H1 (cell line): ENCODE measurements around the gene ARHGAP18. TPM values are rescaled to one million over a fixed set of nuclear protein-coding genes. Genes with fewer than 3 reads are reported as not detected.

ENCODE experiments used
- CTCF ChIA-PET: fragments of 300-600 bp; sonication (Branson Sonifier 250); formaldehyde crosslinking; loops from one replicate; lab custom pipeline; 2021; ENCODE audit not compliant: partially characterized antibody; lab: Charles Lee
- POLR2A ChIA-PET: fragments of 300-600 bp; sonication (Branson Sonifier 250); formaldehyde crosslinking; loops from one replicate; lab custom pipeline; 2021; ENCODE audit warnings: inconsistent platforms; ENCODE audit not compliant: partially characterized antibody; lab: Charles Lee
- DNase-seq, 2 experiments: peaks; one replicate each; pipeline versions ENCODE4 v3.0.0 to v3.0.0-alpha.2; 2010 to 2022; ENCODE audit warnings: low spot score in 2 of 2, low read depth in 1 of 2, mixed read lengths in 1 of 2
- FAIRE-seq: peaks from 2 replicates; lab custom pipeline; 2011; peaks lifted over from hg19 to GRCh38; lab: Jason Lieb, UNC
- H2AFZ ChIP-seq: 2 replicates; pipeline ENCODE4 v1.8.1; 2012; ENCODE audit warnings: low read length, inconsistent platforms
- H2AK5ac ChIP-seq: 2 replicates; pipeline ENCODE4 v1.6.1; 2013; ENCODE audit warnings: low read depth, low read length
- H2BK120ac ChIP-seq: replicated peaks from 2 replicates; pipeline ENCODE3; 2013; ENCODE audit warnings: low read depth, low read length, inconsistent platforms
- H2BK12ac ChIP-seq: 2 replicates; pipeline ENCODE4 v1.6.1; 2013; ENCODE audit warnings: low read depth, low read length
- H2BK15ac ChIP-seq: 2 replicates; pipeline ENCODE4 v1.6.1; 2013; ENCODE audit warnings: low read length
- H2BK20ac ChIP-seq: 2 replicates; pipeline ENCODE4 v1.6.1; 2013; ENCODE audit warnings: low read length
- H2BK5ac ChIP-seq: 2 replicates; pipeline ENCODE4 v1.6.1; 2013; ENCODE audit warnings: low read depth, low read length
- H3K14ac ChIP-seq: 2 replicates; pipeline ENCODE4 v1.6.1; 2013; ENCODE audit warnings: inconsistent platforms; ENCODE audit not compliant: insufficient read length
- H3K18ac ChIP-seq: 2 replicates; pipeline ENCODE4 v1.6.1; 2013; ENCODE audit warnings: low read length; ENCODE audit errors: extremely low read depth
- H3K23ac ChIP-seq: 2 replicates; pipeline ENCODE4 v1.6.1; 2013; ENCODE audit warnings: inconsistent platforms; ENCODE audit not compliant: insufficient read length
- H3K23me2 ChIP-seq: 2 replicates; pipeline ENCODE4 v1.6.1; 2013; ENCODE audit warnings: low read depth, low read length
- H3K27ac ChIP-seq: 2 replicates; pipeline ENCODE4 v1.6.1; 2011; ENCODE audit warnings: low read depth, low read length, inconsistent platforms
- H3K27me3 ChIP-seq, 4 experiments: replicated peaks in 1 of 4; 1 replicate in 1 of 4; 2 replicates in 3 of 4; pipeline versions ENCODE4 v1.6.1 to v1.8.1; 2011 to 2013; ENCODE audit warnings: low read length in 3 of 4, mild to moderate bottlenecking in 3 of 4, inconsistent platforms in 2 of 4, mixed read lengths in 2 of 4, moderate library complexity in 1 of 4; ENCODE audit not compliant: control insufficient read depth in 3 of 4, insufficient read depth in 3 of 4; ENCODE audit errors: extremely low read depth in 1 of 4
- H3K36me3 ChIP-seq, 4 experiments: 2 replicates each; pipeline versions ENCODE4 v1.6.1 to v1.8.1; 2011 to 2013; ENCODE audit warnings: mild to moderate bottlenecking in 4 of 4, low read length in 3 of 4, moderate library complexity in 2 of 4, control low read depth in 1 of 4, inconsistent platforms in 1 of 4; ENCODE audit not compliant: insufficient read depth in 4 of 4, control insufficient read depth in 2 of 4
- H3K4ac ChIP-seq: replicated peaks from 2 replicates; pipeline ENCODE3; 2013; ENCODE audit warnings: low read length, low read depth, mixed read lengths, inconsistent platforms; ENCODE audit not compliant: insufficient read length
- H3K4me1 ChIP-seq, 4 experiments: replicated peaks in 1 of 4; 1 replicate in 1 of 4; 2 replicates in 3 of 4; pipeline versions ENCODE4 v1.6.1 to v1.8.1; 2011 to 2013; ENCODE audit warnings: low read length in 3 of 4, inconsistent platforms in 2 of 4, mixed read lengths in 1 of 4; ENCODE audit not compliant: insufficient read depth in 4 of 4, control insufficient read depth in 3 of 4
- H3K4me2 ChIP-seq, 2 experiments: 2 replicates each; pipeline versions ENCODE4 v1.6.1 to v1.8.1; 2011 to 2013; ENCODE audit warnings: low read depth in 2 of 2, low read length in 2 of 2, control low read depth in 1 of 2, inconsistent platforms in 1 of 2, mild to moderate bottlenecking in 1 of 2; ENCODE audit not compliant: insufficient read depth in 1 of 2
- H3K4me3 ChIP-seq, 4 experiments: fragments of 200-600, 300-600 bp in 1 of 4; sonication (generic), shearing (Covaris generic), sonication (Bioruptor Twin) in 1 of 4; 2 replicates each; pipeline versions ENCODE4 v1.5.1 to v1.8.1; 2011 to 2016; ENCODE audit warnings: low read length in 4 of 4, low read depth in 3 of 4, control low read depth in 2 of 4, inconsistent platforms in 2 of 4, mild to moderate bottlenecking in 2 of 4, mixed read lengths in 1 of 4, moderate library complexity in 1 of 4; ENCODE audit not compliant: insufficient read depth in 2 of 4; ENCODE audit errors: extremely low read depth in 1 of 4
- H3K56ac ChIP-seq: replicated peaks from 2 replicates; pipeline ENCODE3; 2013; ENCODE audit warnings: low read depth, mild to moderate bottlenecking, mixed read lengths, low read length, inconsistent platforms; ENCODE audit not compliant: insufficient read length
- H3K79me1 ChIP-seq: 2 replicates; pipeline ENCODE4 v1.6.1; 2013; ENCODE audit warnings: low read depth, low read length, control low read depth
- H3K79me2 ChIP-seq, 2 experiments: 2 replicates each; pipeline versions ENCODE4 v1.6.1 to v1.8.1; 2012 to 2013; ENCODE audit warnings: low read length in 2 of 2, mild to moderate bottlenecking in 2 of 2, inconsistent platforms in 1 of 2; ENCODE audit not compliant: insufficient read depth in 2 of 2, control insufficient read depth in 1 of 2
- H3K9ac ChIP-seq, 4 experiments: replicated peaks in 1 of 4; 1 replicate in 1 of 4; 2 replicates in 3 of 4; pipeline versions ENCODE4 v1.6.1 to v1.8.1; 2011 to 2013; ENCODE audit warnings: low read depth in 3 of 4, low read length in 3 of 4, control low read depth in 2 of 4, mild to moderate bottlenecking in 2 of 4, moderate library complexity in 2 of 4, inconsistent platforms in 1 of 4; ENCODE audit errors: extremely low read depth in 1 of 4
- H3K9me3 ChIP-seq, 2 experiments: 2 replicates each; pipeline versions ENCODE4 v1.6.1 to v1.8.1; 2012 to 2013; ENCODE audit warnings: mild to moderate bottlenecking in 2 of 2, moderate library complexity in 2 of 2, control low read depth in 1 of 2, inconsistent platforms in 1 of 2, low read depth in 1 of 2, low read length in 1 of 2, mixed read lengths in 1 of 2; ENCODE audit not compliant: insufficient read depth in 2 of 2
- H4K20me1 ChIP-seq, 2 experiments: replicated peaks in 1 of 2; 2 replicates each; pipeline versions ENCODE3 to v1.8.1; 2011 to 2013; ENCODE audit warnings: inconsistent platforms in 2 of 2, low read length in 2 of 2, mild to moderate bottlenecking in 1 of 2; ENCODE audit not compliant: insufficient read depth in 2 of 2, control insufficient read depth in 1 of 2
- H4K5ac ChIP-seq: 2 replicates; pipeline ENCODE4 v1.6.1; 2013; ENCODE audit warnings: low read length, low read depth, mixed read lengths, inconsistent platforms; ENCODE audit not compliant: insufficient read length
- H4K8ac ChIP-seq: 2 replicates; pipeline ENCODE4 v1.8.0; 2013; ENCODE audit warnings: mild to moderate bottlenecking, moderate library complexity, low read length, inconsistent platforms; ENCODE audit not compliant: insufficient read depth; ENCODE audit errors: extremely low read depth
- H4K91ac ChIP-seq: replicated peaks from 2 replicates; pipeline ENCODE3; 2013; ENCODE audit warnings: low read length, mixed read lengths, inconsistent platforms; ENCODE audit not compliant: insufficient read length
- ATF2 ChIP-seq: IDR thresholded peaks from 2 replicates; pipeline ENCODE4 v1.6.1; 2012; ENCODE audit warnings: low read length, inconsistent platforms
- MAFK ChIP-seq: IDR thresholded peaks from 2 replicates; pipeline ENCODE4 v1.6.1; 2012; ENCODE audit warnings: low read depth, mild to moderate bottlenecking, improper control_type of control experiment, low read length
- MAX ChIP-seq: IDR thresholded peaks from 2 replicates; pipeline ENCODE4 v1.6.1; 2012; ENCODE audit warnings: inconsistent platforms
- NRF1 ChIP-seq: IDR thresholded peaks from 2 replicates; pipeline ENCODE4 v1.6.1; 2011; ENCODE audit warnings: mild to moderate bottlenecking, low read depth, low read length, improper control_type of control experiment
- POU5F1 ChIP-seq: IDR thresholded peaks from 2 replicates; pipeline ENCODE4 v1.6.1; 2011; ENCODE audit warnings: low read depth, mild to moderate bottlenecking, low read length, moderate library complexity
- RAD21 ChIP-seq, 2 experiments: IDR thresholded peaks in 1 of 2; conservative IDR thresholded peaks in 1 of 2; 2 replicates each; pipeline ENCODE4 v1.6.1; 2011; ENCODE audit warnings: low read depth in 2 of 2, low read length in 2 of 2, improper control_type of control experiment in 1 of 2, inconsistent platforms in 1 of 2, mild to moderate bottlenecking in 1 of 2, moderate library complexity in 1 of 2
- SIRT6 ChIP-seq: IDR thresholded peaks from one replicate; pipeline ENCODE4 v1.7.1; 2012; ENCODE audit warnings: low read length, inconsistent platforms
- TAF7 ChIP-seq: optimal IDR thresholded peaks from 2 replicates; pipeline ENCODE3; 2011; ENCODE audit warnings: low read depth, mild to moderate bottlenecking, inconsistent platforms, low read length, moderate library complexity, borderline replicate concordance
- ZNF274 ChIP-seq: IDR thresholded peaks from 2 replicates; pipeline ENCODE4 v1.7.0; 2012; ENCODE audit warnings: low read length, borderline replicate concordance; ENCODE audit errors: extremely low read depth
- WGBS, 2 experiments: shearing (Covaris generic) in 1 of 2; methylation state at CpG; one replicate each; pipeline versions ENCODE4 v1.1.6 to v1.1.7; 2013 to 2015; ENCODE audit warnings: low lambda C conversion rate in 2 of 2, mixed read lengths in 2 of 2, inconsistent platforms in 1 of 2, low coverage in 1 of 2, missing lambda C conversion rate in 1 of 2; ENCODE audit not compliant: insufficient replicate concordance in 2 of 2, insufficient coverage in 1 of 2, insufficient read length in 1 of 2; ENCODE audit errors: extremely low coverage in 1 of 2, missing lambda C conversion rate in 1 of 2; 5-methylcytosine and 5-hydroxymethylcytosine counted together
- polyA plus RNA-seq, 7 experiments: library from polyadenylated mRNA; depleted of rRNA in 3 of 7; stranded (reverse) in 5 of 7; unstranded in 2 of 7; fragments of >200 nt in 5 of 7; fragments of 200-250 nt in 2 of 7; gene quantifications; 1 replicate in 5 of 7; 2 replicates in 1 of 7; 4 replicates in 1 of 7; pipeline versions ENCODE4 v1.2.1 to v1.2.3, GENCODE V29; 2011 to 2013; ENCODE audit warnings: missing spikeins in 2 of 7, mixed read lengths in 2 of 7
- total RNA-seq: library from RNA; stranded (reverse); fragmentation: NEBNext Ultra II Directional; extraction: Animal tissue kit (Norgen Biotek cat#: 25700); gene quantifications from 2 replicates; pipeline ENCODE4 v1.2.1, GENCODE V29; 2021

Gene ARHGAP18
- total and polyA plus RNA-seq, 2 of the 8 experiments (the other 6 are each of a cell fraction or from before 2014, with no cell fraction given): 0.83 to 4.5 TPM

GRCh38 chr6:129555206-129555832 lies 154.7 kb downstream of the ARHGAP18 start:
- H3K56ac ChIP-seq: no peak overlapping the region
- no peaks in the 10 kb centered on the region for H3K23me2 ChIP-seq
- H3K4ac ChIP-seq: no peak overlapping the region
- DNase-seq (no peak), FAIRE-seq (no peak)
- no peaks in the 10 kb centered on the region for H3K79me1 ChIP-seq
- no peaks in the 10 kb centered on the region for H3K27me3 ChIP-seq
- no peak overlapping the region for H2BK5ac ChIP-seq
- ChIA-PET POLR2A (no interaction called here), CTCF (interaction anchor here (0.5 to 5.0 kb wide), 8 partner anchors 9 to 505 kb away, joined by 3 to 43 read pairs (median 6); no protein-coding TSS in a partner anchor)
- no peak overlapping the region for H2AK5ac ChIP-seq
- peak; percentile 35 to 36; a peak in 3 of 4 replicates for TF ChIP-seq RAD21 (IDR thresholded peaks at IDR 0.05 in 1 of 2, conservative IDR thresholded peaks at IDR 0.05 in 1 of 2; ENCODE audit: low read depth in 2 of 2, low read length in 2 of 2)
- no peak for TF ChIP-seq NRF1
- no peak for TF ChIP-seq ATF2
- no peak for TF ChIP-seq POU5F1
- no peak for TF ChIP-seq TAF7
- TF ChIP-seq SIRT6: no peak
- no peak for TF ChIP-seq ZNF274
- no peak for TF ChIP-seq MAFK
- no peak for TF ChIP-seq MAX
- no peak overlapping the region for H3K9ac ChIP-seq
- H3K4me2 ChIP-seq: no peak overlapping the region
- 85% methylated on average over 5 of the region's 5 CpGs; no CpG with 5 or more reads in 1 of the 2 experiments for WGBS, 2 experiments
- 0 out of 2 replicates have a peak overlapping the region, but pooled peaks have one; percentile 42 for H2AFZ ChIP-seq
- no peak overlapping the region for H4K5ac ChIP-seq
- no peaks in the 10 kb centered on the region for H4K20me1 ChIP-seq
- no peaks in the 10 kb centered on the region for H3K9me3 ChIP-seq
- no peaks in the 10 kb centered on the region for H3K79me2 ChIP-seq
- H3K14ac ChIP-seq: no peak overlapping the region
- no peak overlapping the region; the same call in 1 of the 2 replicates for H2BK15ac ChIP-seq
- no peak overlapping the region for H4K8ac ChIP-seq
- H4K91ac ChIP-seq: no peak overlapping the region
- H3K18ac ChIP-seq: no peak overlapping the region
- H2BK120ac ChIP-seq: no peak overlapping the region
- H2BK20ac ChIP-seq: no peak overlapping the region
- no peaks in the 10 kb centered on the region for H3K36me3 ChIP-seq
- H3K4me1 ChIP-seq: no peaks in the 10 kb centered on the region
- H3K23ac ChIP-seq: no peak overlapping the region
- no peak overlapping the region for H2BK12ac ChIP-seq
- H3K27ac ChIP-seq: no peak overlapping the region
- H3K4me3 ChIP-seq: no peak overlapping the region
